Jurkat, Clone E6-1 (cell line): ENCODE measurements around the gene JAZF1.

Experiments
- DNase-seq: peaks from one replicate; pipeline ENCODE4 v3.0.0-alpha.2; 2011; ENCODE audit warnings: low read depth, low spot score
- H3K4me3 ChIP-seq: 2 replicates; pipeline ENCODE4 v1.5.1; 2011; ENCODE audit warnings: mild to moderate bottlenecking, low read length, control low read depth, moderate library complexity

Gene JAZF1

GRCh38 chr7:28086198-28086597 lies 94.4 kb downstream of the JAZF1 start:
- DNase-seq, result no peak
- no peak overlapping the region for H3K4me3 ChIP-seq

- no peak for DNase-seq
- H3K4me3 ChIP-seq, result no peak overlapping the region
These were observed 96.3 kb downstream of the JAZF1 start for GRCh38 chr7:28083998-28084985.

GRCh38 chr7:28083164-28083997 lies 97.2 kb downstream of the JAZF1 start:
- DNase-seq, result no peak

GRCh38 chr7:28082071-28082470 lies 98.5 kb downstream of the JAZF1 start:
- no peak overlapping the region for H3K4me3 ChIP-seq
- DNase-seq, result no peak

More at GRCh38 chr7:28083164-28083997, 97.2 kb downstream of the JAZF1 start:
- no peak overlapping the region for H3K4me3 ChIP-seq

- no peak overlapping the region for H3K4me3 ChIP-seq
- no peak for DNase-seq
These were observed 99.6 kb downstream of the JAZF1 start for GRCh38 chr7:28081016-28081415.

- DNase-seq, result peak; percentile 38
- H3K4me3 ChIP-seq, result no peak overlapping the region
These were observed 102.3 kb downstream of the JAZF1 start for GRCh38 chr7:28078036-28078901.

- no peak overlapping the region for H3K4me3 ChIP-seq
- no peak for DNase-seq
These were observed 103.0 kb downstream of the JAZF1 start for GRCh38 chr7:28077616-28078015.

- H3K4me3 ChIP-seq, result no peak overlapping the region
- DNase-seq, result no peak
These were observed 104.0 kb downstream of the JAZF1 start for GRCh38 chr7:28076423-28077200.

- DNase-seq, result no peak
- H3K4me3 ChIP-seq, result no peak overlapping the region
These were observed 104.8 kb downstream of the JAZF1 start for GRCh38 chr7:28075674-28076358.

- no peak for DNase-seq
- no peak overlapping the region for H3K4me3 ChIP-seq
These were observed 107.6 kb downstream of the JAZF1 start for GRCh38 chr7:28072876-28073514.

GRCh38 chr7:28071570-28071969 lies 109.0 kb downstream of the JAZF1 start:
- DNase-seq, result no peak
- no peak overlapping the region for H3K4me3 ChIP-seq

GRCh38 chr7:28070297-28071055 lies 110.1 kb downstream of the JAZF1 start:
- DNase-seq, result no peak
- H3K4me3 ChIP-seq, result no peak overlapping the region

- no peak overlapping the region for H3K4me3 ChIP-seq
- no peak for DNase-seq
These were observed 110.8 kb downstream of the JAZF1 start for GRCh38 chr7:28069807-28070206.

GRCh38 chr7:28069388-28069787 lies 111.2 kb downstream of the JAZF1 start:
- H3K4me3 ChIP-seq, result no peak overlapping the region

GRCh38 chr7:28068811-28069216 lies 111.8 kb downstream of the JAZF1 start:
- no peak for DNase-seq
- no peak overlapping the region for H3K4me3 ChIP-seq

More at GRCh38 chr7:28069388-28069787, 111.2 kb downstream of the JAZF1 start:
- no peak for DNase-seq

- no peak for DNase-seq
- no peak overlapping the region for H3K4me3 ChIP-seq
These were observed 113.4 kb downstream of the JAZF1 start for GRCh38 chr7:28067171-28067570.
